HFFc6 (cell line): Measurements from ENCODE around the gene SLC12A9. TPM values are rescaled to one million over a fixed set of nuclear protein-coding genes. Genes with fewer than 3 reads are reported as not detected.

Experiments used
- DNase-seq: peaks from one replicate; pipeline ENCODE4 v3.0.0-alpha.2; 2018
- H3K27ac Mint-ChIP-seq: 2 replicates; pipeline ENCODE4 v1.8.0; 2020; ENCODE audit warnings: mild to moderate bottlenecking, mixed read lengths
- H3K27me3 Mint-ChIP-seq: 2 replicates; pipeline ENCODE4 v1.8.0; 2021; ENCODE audit warnings: mild to moderate bottlenecking, moderate library complexity, mixed read lengths; ENCODE audit not compliant: insufficient read depth
- H3K36me3 Mint-ChIP-seq: 2 replicates; pipeline ENCODE4 v1.8.0; 2021; ENCODE audit warnings: low read depth, mixed read lengths
- H3K4me1 Mint-ChIP-seq: 2 replicates; pipeline ENCODE4 v1.8.0; 2020; ENCODE audit warnings: low read depth, mixed read lengths
- H3K4me3 Mint-ChIP-seq: 2 replicates; pipeline ENCODE4 v1.8.0; 2020; ENCODE audit warnings: mild to moderate bottlenecking, moderate library complexity, mixed read lengths
- H3K9me3 Mint-ChIP-seq: 2 replicates; pipeline ENCODE4 v1.8.0; 2020; ENCODE audit warnings: mild to moderate bottlenecking, mixed read lengths
- total RNA-seq, 6 experiments: library from RNA; stranded (reverse); fragmentation: NEBNext Ultra II Directional; extraction: Animal tissue kit (Norgen Biotek cat#: 25700); gene quantifications; 2 replicates in 1 of 6; 3 replicates in 5 of 6; pipeline ENCODE4 v1.2.3, GENCODE V29; 2021
- TF ChIP-seq, protein P1 (sequence below): fragments of 200-600 bp; sonication (generic); IDR thresholded peaks from 2 replicates; pipeline ENCODE4 v1.5.0; 2021; ENCODE audit warnings: antibody characterized with exemption, mild to moderate bottlenecking

The SLC12A9 gene
- total RNA-seq, 6 experiments from 2014 or later: 19.3 to 26.2 (median 21.7) TPM

DNA sequence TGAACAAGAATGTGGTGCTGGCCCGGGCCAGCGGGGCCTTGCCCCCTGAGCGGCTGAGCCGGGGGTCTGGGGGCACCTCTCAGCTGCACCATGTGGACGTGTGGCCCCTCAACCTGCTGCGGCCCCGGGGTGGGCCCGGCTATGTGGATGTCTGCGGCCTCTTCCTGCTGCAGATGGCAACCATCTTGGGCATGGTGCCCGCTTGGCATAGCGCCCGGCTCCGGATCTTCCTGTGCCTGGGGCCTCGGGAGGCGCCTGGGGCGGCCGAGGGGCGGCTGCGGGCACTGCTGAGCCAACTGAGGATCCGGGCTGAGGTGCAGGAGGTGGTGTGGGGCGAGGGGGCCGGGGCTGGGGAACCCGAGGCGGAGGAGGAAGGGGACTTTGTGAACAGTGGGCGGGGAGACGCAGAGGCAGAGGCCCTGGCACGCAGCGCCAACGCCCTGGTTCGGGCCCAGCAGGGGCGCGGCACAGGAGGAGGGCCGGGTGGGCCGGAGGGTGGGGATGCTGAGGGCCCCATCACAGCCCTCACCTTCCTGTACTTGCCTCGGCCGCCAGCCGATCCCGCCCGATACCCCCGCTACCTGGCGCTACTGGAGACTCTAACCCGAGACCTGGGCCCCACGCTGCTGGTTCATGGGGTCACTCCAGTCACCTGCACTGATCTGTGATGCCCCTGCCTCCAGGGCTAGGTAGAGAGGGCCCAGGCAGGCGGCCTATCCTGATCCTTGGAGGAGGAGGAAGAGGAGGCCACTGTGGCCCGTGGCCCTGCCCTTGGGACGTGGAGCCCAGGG is 13.6 kb downstream of the SLC12A9 start:
- H3K27ac Mint-ChIP-seq: no peak overlapping the region
- TF ChIP-seq, protein P1, sequence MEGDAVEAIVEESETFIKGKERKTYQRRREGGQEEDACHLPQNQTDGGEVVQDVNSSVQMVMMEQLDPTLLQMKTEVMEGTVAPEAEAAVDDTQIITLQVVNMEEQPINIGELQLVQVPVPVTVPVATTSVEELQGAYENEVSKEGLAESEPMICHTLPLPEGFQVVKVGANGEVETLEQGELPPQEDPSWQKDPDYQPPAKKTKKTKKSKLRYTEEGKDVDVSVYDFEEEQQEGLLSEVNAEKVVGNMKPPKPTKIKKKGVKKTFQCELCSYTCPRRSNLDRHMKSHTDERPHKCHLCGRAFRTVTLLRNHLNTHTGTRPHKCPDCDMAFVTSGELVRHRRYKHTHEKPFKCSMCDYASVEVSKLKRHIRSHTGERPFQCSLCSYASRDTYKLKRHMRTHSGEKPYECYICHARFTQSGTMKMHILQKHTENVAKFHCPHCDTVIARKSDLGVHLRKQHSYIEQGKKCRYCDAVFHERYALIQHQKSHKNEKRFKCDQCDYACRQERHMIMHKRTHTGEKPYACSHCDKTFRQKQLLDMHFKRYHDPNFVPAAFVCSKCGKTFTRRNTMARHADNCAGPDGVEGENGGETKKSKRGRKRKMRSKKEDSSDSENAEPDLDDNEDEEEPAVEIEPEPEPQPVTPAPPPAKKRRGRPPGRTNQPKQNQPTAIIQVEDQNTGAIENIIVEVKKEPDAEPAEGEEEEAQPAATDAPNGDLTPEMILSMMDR: no peak
- H3K9me3 Mint-ChIP-seq: no peaks in the 10 kb centered on the region
- DNase-seq: no peak
- no peaks in the 10 kb centered on the region; the same call in 1 of the 2 replicates for H3K27me3 Mint-ChIP-seq
- H3K36me3 Mint-ChIP-seq: peaks cover 12% of the 10 kb centered on the region
- 0 out of 2 replicates have a peak overlapping the region, but pooled peaks have one; percentile 96 for H3K4me3 Mint-ChIP-seq
- H3K4me1 Mint-ChIP-seq: peaks cover 12% of the 10 kb centered on the region

DNA sequence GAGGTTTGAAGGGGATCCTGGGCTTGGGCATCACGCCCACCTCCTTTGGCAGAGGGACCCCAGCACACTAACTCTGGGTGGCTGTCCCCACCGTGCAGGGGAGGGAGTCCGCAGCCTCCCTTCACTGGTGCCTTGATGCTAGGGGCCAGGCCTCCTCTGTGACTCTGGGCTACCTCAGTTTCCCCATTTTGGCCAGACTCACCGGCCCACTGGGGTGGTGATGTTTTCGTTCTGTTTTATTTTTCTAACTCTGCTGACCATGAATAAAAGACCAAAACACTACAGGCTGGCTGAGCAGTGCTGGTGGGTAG is 14.2 kb downstream of the SLC12A9 start:
- H3K4me1 Mint-ChIP-seq: peaks cover 16% of the 10 kb centered on the region
- peak overlapping the region; percentile 96 for H3K4me3 Mint-ChIP-seq
- DNase-seq: no peak
- peak overlapping the region; percentile 95 for H3K27ac Mint-ChIP-seq
- no peaks in the 10 kb centered on the region for H3K9me3 Mint-ChIP-seq
- H3K36me3 Mint-ChIP-seq: peaks cover 17% of the 10 kb centered on the region
- TF ChIP-seq, protein P1: no peak
- no peaks in the 10 kb centered on the region; the same call in 1 of the 2 replicates for H3K27me3 Mint-ChIP-seq

DNA sequence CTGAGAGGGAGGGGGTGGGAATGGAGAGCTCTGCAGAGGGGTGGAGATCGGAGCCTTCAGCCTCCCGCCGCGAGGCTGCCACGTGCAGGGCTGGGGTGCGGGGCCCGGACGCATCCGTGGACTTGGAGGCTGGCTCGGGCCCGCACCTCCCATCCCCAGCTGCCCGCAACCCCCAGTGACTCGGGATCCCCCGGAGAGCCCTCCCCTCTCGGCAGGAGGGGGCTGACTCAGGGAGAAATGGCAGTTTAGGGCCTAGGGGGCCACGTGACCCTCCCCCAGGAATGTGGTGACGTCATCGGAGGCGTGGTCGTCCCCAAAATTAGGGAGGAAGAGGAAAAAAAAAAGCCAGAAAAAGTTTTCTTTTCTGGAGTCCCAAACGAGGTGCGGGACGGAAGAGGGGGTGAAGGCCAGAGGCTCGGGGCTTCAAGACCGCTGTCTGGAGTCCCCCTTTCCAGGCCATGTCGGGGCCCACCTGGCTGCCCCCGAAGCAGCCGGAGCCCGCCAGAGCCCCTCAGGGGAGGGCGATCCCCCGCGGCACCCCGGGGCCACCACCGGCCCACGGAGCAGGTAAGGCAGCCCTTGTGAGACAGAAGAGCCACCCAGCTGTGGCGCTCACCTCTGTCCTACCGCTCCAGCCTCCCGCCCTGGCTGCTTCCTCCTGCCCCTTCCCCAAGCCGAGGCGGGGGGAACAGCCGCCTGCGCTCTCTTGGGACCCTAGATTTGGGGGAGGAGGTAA is 14.7 kb downstream of the SLC12A9 start, which contains the start of gene TRIP6:
TSS of gene TRIP6 (plus strand) at position 348 of the 736 bp plus-strand sequence. CDS start at position 459, 111 bp downstream.
- H3K27ac Mint-ChIP-seq: peak within 1 kb of the TSS; percentile 95
- H3K4me1 Mint-ChIP-seq: peaks cover 18% of the 10 kb centered on the region

DNA sequence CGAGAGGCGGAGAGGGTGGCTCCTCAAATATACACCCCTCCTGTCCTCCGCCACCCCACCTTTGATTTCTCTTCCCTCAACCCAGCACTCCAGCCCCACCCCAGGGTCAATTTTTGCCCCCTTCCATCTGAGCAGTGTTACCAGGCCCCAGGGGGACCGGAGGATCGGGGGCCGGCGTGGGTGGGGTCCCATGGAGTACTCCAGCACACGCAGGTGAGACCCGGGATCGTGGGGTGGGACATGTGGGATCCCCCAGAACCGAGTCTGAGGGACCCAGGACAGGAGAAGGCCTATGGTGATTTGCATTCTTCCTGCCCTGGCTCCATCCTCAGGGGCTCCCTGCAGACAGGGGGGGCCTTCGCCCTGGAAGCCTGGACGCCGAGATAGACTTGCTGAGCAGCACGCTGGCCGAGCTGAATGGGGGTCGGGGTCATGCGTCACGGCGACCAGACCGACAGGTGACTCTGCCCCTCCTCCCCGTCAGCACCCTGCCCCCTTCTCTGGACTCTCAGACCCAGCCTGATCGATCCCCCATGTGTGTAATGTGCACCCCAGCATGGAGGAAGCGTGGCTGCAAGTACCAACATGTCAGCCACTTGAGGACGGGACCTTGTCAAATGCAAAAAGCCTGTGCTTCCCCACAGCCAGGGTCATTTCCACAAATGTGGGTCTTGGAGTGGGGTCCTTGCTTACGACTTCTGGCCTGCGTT is 15.4 kb downstream of the SLC12A9 start:
- Mint-ChIP-seq H3K9me3 (no peaks in the 10 kb centered on the region), H3K4me1 (peaks cover 18% of the 10 kb centered on the region), H3K27ac (peak overlapping the region; percentile 95), H3K36me3 (peaks cover 24% of the 10 kb centered on the region), H3K27me3 (peaks cover 6% of the 10 kb centered on the region; the same call in 1 of the 2 replicates), H3K4me3 (peak overlapping the region; percentile 96)
- no peak for DNase-seq
- TF ChIP-seq, protein P1: no peak

More for the DNA sequence above, 14.7 kb downstream of the SLC12A9 start, which contains the start of gene TRIP6:
- Mint-ChIP-seq H3K27me3 (peaks cover under 1% of the 10 kb centered on the region; the same call in 1 of the 2 replicates), H3K9me3 (no peaks in the 10 kb centered on the region), H3K4me3 (peak within 1 kb of the TSS; percentile 96), H3K36me3 (peaks cover 20% of the 10 kb centered on the region)
- peak; percentile 84 for DNase-seq
- TF ChIP-seq, protein P1: no peak

DNA sequence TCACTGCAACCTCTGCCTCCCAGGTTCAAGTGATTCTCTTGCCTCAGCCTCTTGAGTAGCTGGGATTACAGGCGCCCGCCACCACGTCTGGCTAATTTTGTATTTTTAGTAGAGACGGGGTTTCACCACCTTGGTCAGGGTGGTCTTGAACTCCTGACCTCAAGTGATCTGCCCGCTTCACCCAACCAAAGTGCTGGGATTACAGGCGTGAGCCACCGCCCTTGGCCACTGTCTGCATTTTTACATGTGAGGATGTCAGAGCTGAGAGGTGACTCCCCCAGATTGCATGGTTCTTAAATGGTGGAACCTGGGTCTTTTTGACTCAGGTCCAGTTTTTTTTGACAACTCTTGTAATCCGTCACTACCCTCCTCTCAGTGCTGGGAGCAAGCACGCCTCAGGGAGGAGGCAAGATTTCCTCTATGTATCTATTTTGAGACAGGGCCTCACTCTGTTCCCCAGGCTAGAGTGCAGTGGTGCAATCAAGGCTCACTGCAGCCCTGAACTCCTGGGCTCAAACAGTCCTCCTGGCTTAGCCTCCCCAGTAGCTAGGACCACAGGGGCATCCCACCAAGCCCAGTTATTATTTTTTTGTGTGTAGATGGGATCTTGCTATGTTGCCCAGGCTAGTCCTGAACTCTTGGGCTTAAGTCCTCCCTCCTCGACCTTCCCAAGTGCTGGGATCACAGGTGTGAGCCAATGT is 21.2 kb downstream of the SLC12A9 start:
- DNase-seq: no peak
- Mint-ChIP-seq H3K27me3 (peaks cover 14% of the 10 kb centered on the region), H3K9me3 (peaks cover 7% of the 10 kb centered on the region; the same call in 1 of the 2 replicates), H3K4me3 (peak overlapping the region; percentile 99), H3K36me3 (peaks cover 60% of the 10 kb centered on the region), H3K27ac (peak overlapping the region; percentile 97), H3K4me1 (peaks cover 46% of the 10 kb centered on the region)
- TF ChIP-seq, protein P1: no peak
